Esophagus muscularis mucosa (tissue), 4 donors: Measurements from ENCODE around the gene HOMER3. TPM values are rescaled to one million over a fixed set of nuclear protein-coding genes. Genes with fewer than 3 reads are reported as not detected.

Source experiments
- DNase-seq: peaks from one replicate; pipeline ENCODE4 v3.0.0-alpha.2; 2017; ENCODE audit errors: extremely low spot score
- H3K27ac ChIP-seq, 4 donors: fragments of 200-600 bp; sonication (generic); replicated peaks in 1 of 4; 1 replicate in 3 of 4; 2 replicates in 1 of 4; pipeline ENCODE4 v1.5.1; 2016 to 2019; ENCODE audit warnings: mild to moderate bottlenecking in 1 of 4
- H3K27me3 ChIP-seq, 4 donors: fragments of 200-600 bp; sonication (generic); one replicate each; pipeline versions ENCODE4 v1.5.1 to v1.6.0; 2016 to 2019
- H3K36me3 ChIP-seq, 4 donors: fragments of 200-600 bp; sonication (generic); one replicate each; pipeline ENCODE4 v1.5.1; 2016 to 2019
- H3K4me1 ChIP-seq, 4 donors: fragments of 200-600 bp; sonication (generic); one replicate each; pipeline ENCODE4 v1.5.1; 2016 to 2019
- H3K4me3 ChIP-seq, 4 donors: fragments of 200-600 bp; sonication (generic); 1 replicate in 2 of 4; 2 replicates in 2 of 4; pipeline ENCODE4 v1.5.1; 2016 to 2019; ENCODE audit warnings: mild to moderate bottlenecking in 4 of 4, moderate library complexity in 1 of 4
- H3K9me3 ChIP-seq, 4 donors: fragments of 200-600 bp; sonication (generic); 1 replicate in 3 of 4; 2 replicates in 1 of 4; pipeline ENCODE4 v1.5.1; 2016 to 2019
- EP300 ChIP-seq: sonication (generic); formaldehyde crosslinking; IDR thresholded peaks from one replicate; pipeline ENCODE4 v1.6.1; 2017; ENCODE audit warnings: antibody characterized with exemption
- POLR2A ChIP-seq: fragments of 450-650 bp; IDR thresholded peaks from one replicate; pipeline ENCODE4 v1.6.1; 2017; ENCODE audit warnings: antibody characterized with exemption, moderate library complexity, mild to moderate bottlenecking, low read depth
- POLR2AphosphoS5 ChIP-seq, 2 donors: sonication (generic); formaldehyde crosslinking; IDR thresholded peaks; one replicate each; pipeline ENCODE4 v1.6.1; 2017; ENCODE audit warnings: antibody characterized with exemption in 2 of 2
- WGBS: methylation state at CpG from one replicate; pipeline ENCODE4 v1.1.5; 2018; 5-methylcytosine and 5-hydroxymethylcytosine counted together
- intact Hi-C: fragments of 100-400 bp; cut with DNase I; formaldehyde crosslinking; loops from one replicate; pipeline ENCODE4 v1.15.1; 2023
- total RNA-seq, 4 donors: library from RNA; depleted of rRNA; stranded (reverse); fragments of >200 nt; gene quantifications; one replicate each; pipeline versions ENCODE4 v1.1.0 to v1.2.1, GENCODE V29; 2016
- TF ChIP-seq, protein P1 (sequence below), 3 experiments: fragments of 200-600 bp in 2 of 3; fragments of 450-650 bp in 1 of 3; sonication (generic) in 2 of 3; IDR thresholded peaks; one replicate each; pipeline ENCODE4 v1.5.1; 2017 to 2019; ENCODE audit warnings: antibody characterized with exemption in 3 of 3, mild to moderate bottlenecking in 2 of 3, moderate library complexity in 1 of 3

The HOMER3 gene
- 10 to 100 TPM; 26.7 to 47.8 (median 39.1) TPM for total RNA-seq

DNA sequence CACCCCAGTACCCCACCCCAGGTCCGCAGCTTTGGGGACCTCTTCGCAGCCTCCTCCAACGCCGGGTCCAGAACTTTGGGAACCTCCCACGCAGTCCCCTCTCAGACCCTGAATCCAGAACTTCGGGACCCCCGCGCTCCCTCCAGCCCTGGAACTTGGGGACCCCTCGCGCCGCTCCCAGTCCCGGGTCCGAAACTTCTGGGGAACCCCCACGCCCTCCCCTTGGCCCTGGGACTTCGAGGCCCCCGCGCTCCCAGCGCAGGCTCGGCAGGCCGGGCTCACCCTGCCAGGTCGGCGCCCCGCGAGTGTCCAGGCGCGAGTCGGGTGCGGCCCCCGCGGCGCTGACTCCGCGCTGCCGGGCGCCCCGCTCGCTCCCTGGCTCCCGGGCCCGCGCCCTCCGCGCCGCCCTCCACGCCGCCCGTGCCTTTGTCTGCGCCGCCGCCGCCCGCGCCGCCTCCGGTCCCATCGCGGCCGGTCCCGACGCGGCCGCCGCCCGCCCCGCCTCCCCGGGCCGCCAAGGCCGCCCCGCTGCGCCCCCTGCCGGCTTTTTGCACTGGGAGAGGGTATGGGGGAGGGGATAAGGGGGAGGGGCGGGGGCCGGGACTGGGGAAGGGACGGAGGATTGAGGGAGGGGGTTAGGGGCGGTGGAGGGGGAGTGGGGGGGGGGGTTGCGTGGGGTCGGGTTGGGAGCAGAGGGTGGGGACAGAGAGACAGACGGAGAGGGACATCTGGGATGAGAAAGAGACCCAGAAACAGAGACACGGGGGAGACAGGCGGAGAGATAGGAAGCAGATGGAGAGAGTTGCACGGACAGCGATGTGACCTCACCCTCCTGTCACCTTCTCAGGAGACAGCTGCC is at the start of gene HOMER3:
HOMER3 (minus strand) TSS at position 449 of the 859 bp plus-strand sequence. CDS start 2,235 bp downstream, outside the sequence.
- intact Hi-C loops, result no loop called here
- Histone ChIP-seq H3K27ac (peak within 1 kb of the TSS; percentile 56 to 74 (median 72)), H3K4me3 (peak within 1 kb of the TSS; percentile 73 to 83 (median 79)), H3K4me1 (peaks cover 11 to 23% (median 20%) of the 10 kb centered on the region in 4 donors), H3K27me3 (no peaks in the 10 kb centered on the region), H3K9me3 (no peaks in the 10 kb centered on the region), H3K36me3 (peaks cover 0 to 29% (median 12%) of the 10 kb centered on the region in 4 donors)
- TF ChIP-seq, protein P1, sequence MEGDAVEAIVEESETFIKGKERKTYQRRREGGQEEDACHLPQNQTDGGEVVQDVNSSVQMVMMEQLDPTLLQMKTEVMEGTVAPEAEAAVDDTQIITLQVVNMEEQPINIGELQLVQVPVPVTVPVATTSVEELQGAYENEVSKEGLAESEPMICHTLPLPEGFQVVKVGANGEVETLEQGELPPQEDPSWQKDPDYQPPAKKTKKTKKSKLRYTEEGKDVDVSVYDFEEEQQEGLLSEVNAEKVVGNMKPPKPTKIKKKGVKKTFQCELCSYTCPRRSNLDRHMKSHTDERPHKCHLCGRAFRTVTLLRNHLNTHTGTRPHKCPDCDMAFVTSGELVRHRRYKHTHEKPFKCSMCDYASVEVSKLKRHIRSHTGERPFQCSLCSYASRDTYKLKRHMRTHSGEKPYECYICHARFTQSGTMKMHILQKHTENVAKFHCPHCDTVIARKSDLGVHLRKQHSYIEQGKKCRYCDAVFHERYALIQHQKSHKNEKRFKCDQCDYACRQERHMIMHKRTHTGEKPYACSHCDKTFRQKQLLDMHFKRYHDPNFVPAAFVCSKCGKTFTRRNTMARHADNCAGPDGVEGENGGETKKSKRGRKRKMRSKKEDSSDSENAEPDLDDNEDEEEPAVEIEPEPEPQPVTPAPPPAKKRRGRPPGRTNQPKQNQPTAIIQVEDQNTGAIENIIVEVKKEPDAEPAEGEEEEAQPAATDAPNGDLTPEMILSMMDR (IDR thresholded peaks at IDR 0.05), result peak in 2 of 3 experiments; percentile 24 to 58
- TF ChIP-seq POLR2A, result no peak
- TF ChIP-seq EP300, result no peak
- no peak for TF ChIP-seq POLR2AphosphoS5 (IDR thresholded peaks at IDR 0.05)
- WGBS, result 2% methylated on average over 46 of the region's 81 CpGs
- DNase-seq, result no peak

DNA sequence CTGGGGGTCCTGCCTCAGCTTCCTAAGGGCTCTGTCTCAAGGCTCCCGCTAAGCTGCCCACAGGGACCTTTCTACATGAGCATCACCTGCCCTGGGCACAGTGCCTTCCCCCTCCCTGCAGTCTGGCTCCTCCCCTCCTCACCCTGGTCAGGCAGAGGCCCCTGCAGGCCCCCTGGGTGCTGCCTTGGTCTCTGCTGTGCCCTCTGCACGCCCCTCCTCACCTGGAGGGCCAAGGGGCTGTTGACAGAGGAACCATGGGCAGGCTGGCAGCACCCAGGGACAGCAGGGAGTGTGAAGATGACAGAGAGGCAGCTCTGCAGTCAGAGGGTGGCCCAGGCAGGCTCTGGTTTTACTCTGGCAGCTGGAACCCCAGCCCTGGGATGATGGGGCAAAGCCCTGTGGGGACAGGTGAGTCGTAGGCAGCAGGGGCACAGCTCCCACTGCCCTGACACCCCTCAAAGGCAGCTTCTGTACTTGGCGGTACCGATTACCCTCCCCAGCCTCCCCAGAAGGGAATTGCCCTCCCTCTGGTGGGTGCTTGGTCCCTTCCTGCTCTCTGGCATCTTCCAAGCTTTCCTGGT is 49.2 kb upstream of the HOMER3 start:
- no peak overlapping the region for H3K27ac ChIP-seq
- H3K27me3 ChIP-seq, result peaks cover 0 to 21% (median 0%) of the 10 kb centered on the region in 4 donors
- no peaks in the 10 kb centered on the region for H3K9me3 ChIP-seq
- WGBS, result 100% methylated on average over 1 of the region's 5 CpGs
- intact Hi-C loops, result no loop called here
- DNase-seq, result no peak
- no peak for TF ChIP-seq POLR2A
- TF ChIP-seq, protein P1 (IDR thresholded peaks at IDR 0.05), result no peak
- TF ChIP-seq POLR2AphosphoS5 (IDR thresholded peaks at IDR 0.05), result no peak
- TF ChIP-seq EP300, result no peak
- peaks cover 1 to 15% (median 10%) of the 10 kb centered on the region in 4 donors for H3K4me1 ChIP-seq
- H3K36me3 ChIP-seq, result peaks cover 23 to 50% (median 49%) of the 10 kb centered on the region in 4 donors
- H3K4me3 ChIP-seq, result no peak overlapping the region

DNA sequence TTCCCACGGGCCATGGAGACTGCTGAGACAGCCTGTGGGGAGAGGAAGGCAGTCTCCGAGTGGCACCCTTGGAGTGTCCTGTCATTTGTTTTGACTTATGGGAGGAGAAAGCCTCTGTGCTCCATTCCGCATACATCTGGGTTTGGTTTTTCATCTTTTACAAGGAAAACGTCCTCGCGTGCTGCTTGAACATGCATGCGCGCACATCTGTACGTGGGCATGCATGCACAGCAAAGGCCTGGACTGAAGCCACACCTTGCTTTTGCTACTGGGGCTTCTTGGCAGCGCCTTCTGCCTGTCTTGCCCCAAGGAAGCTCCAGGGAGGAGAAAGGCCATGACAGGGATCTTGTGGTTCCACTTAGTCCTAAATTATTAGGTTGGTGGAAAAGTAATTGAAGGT is 48.3 kb upstream of the HOMER3 start:
- Histone ChIP-seq H3K27me3 (peaks cover 0 to 30% (median 0%) of the 10 kb centered on the region in 4 donors), H3K4me1 (peaks cover 6 to 20% (median 10%) of the 10 kb centered on the region in 4 donors), H3K36me3 (peaks cover 20 to 41% (median 40%) of the 10 kb centered on the region in 4 donors), H3K4me3 (no peak overlapping the region), H3K27ac (no peak overlapping the region), H3K9me3 (no peaks in the 10 kb centered on the region)
- no peak for DNase-seq
- WGBS, result 79% methylated on average over 10 of the region's 10 CpGs
- TF ChIP-seq EP300 (no peak), POLR2A (no peak), POLR2AphosphoS5 (IDR thresholded peaks at IDR 0.05) (no peak)
- TF ChIP-seq, protein P1 (IDR thresholded peaks at IDR 0.05), result no peak
- intact Hi-C loops, result loop anchor here (10.0 kb wide), 1 partner anchor 55 kb away; no protein-coding TSS in a partner anchor

DNA sequence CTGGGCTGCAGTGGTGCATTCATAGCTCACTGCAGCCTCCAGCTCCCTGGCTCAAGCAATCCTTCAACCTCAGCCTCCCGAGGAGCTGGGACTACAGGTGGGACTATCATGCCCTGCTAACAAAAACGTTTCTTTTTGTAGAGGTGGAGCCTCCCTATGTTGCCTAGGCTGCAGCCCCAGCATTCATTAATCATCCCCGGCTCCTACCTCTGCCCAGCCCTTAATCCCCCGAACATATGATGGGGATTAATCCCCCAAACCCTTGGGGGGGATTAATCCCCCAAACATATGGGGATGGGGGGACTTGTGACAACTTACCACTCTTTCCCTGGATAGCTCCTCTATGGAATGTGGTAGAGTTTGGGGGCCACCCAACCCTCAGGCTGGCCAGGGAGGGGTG is 46.4 kb upstream of the HOMER3 start:
- DNase-seq, result no peak
- 63% methylated on average over 2 of the region's 4 CpGs for WGBS
- Histone ChIP-seq H3K27me3 (peaks cover 0 to 47% (median 0%) of the 10 kb centered on the region in 4 donors), H3K4me1 (peaks cover 6 to 20% (median 10%) of the 10 kb centered on the region in 4 donors), H3K9me3 (no peaks in the 10 kb centered on the region), H3K36me3 (peaks cover 1 to 23% (median 21%) of the 10 kb centered on the region in 4 donors), H3K27ac (no peak overlapping the region), H3K4me3 (no peak overlapping the region)
- intact Hi-C loops, result loop anchor here (10.0 kb wide), 1 partner anchor 53 kb away; no protein-coding TSS in a partner anchor
- TF ChIP-seq POLR2AphosphoS5 (IDR thresholded peaks at IDR 0.05), result no peak
- TF ChIP-seq, protein P1 (IDR thresholded peaks at IDR 0.05), result no peak
- TF ChIP-seq EP300, result no peak
- TF ChIP-seq POLR2A, result no peak
